ENCODE measurements around the gene SIAE.

- TF ChIP-seq CTCF (conservative IDR thresholded peaks at IDR 0.05) (no peak), ZFX (IDR thresholded peaks at IDR 0.05) (no peak)
These were observed 35.0 kb downstream of the SIAE start for GRCh38 chr11:124638500-124638899.
